GM19025 (cell line): ENCODE data around the gene USE1.
"Not testable (repeated sequence)": the region's sequence is repeated elsewhere in the genome, so short reads cannot be mapped to it uniquely, and the experiment has no call there.

ENCODE experiments used
- ATAC-seq: cut with Tn5 transposase; IDR thresholded peaks from one replicate; pipeline ENCODE4 v1.9.1; 2021; ENCODE audit warnings: mild to moderate bottlenecking, low read depth, moderate library complexity; ENCODE audit not compliant: unreplicated experiment

The USE1 gene

DNA sequence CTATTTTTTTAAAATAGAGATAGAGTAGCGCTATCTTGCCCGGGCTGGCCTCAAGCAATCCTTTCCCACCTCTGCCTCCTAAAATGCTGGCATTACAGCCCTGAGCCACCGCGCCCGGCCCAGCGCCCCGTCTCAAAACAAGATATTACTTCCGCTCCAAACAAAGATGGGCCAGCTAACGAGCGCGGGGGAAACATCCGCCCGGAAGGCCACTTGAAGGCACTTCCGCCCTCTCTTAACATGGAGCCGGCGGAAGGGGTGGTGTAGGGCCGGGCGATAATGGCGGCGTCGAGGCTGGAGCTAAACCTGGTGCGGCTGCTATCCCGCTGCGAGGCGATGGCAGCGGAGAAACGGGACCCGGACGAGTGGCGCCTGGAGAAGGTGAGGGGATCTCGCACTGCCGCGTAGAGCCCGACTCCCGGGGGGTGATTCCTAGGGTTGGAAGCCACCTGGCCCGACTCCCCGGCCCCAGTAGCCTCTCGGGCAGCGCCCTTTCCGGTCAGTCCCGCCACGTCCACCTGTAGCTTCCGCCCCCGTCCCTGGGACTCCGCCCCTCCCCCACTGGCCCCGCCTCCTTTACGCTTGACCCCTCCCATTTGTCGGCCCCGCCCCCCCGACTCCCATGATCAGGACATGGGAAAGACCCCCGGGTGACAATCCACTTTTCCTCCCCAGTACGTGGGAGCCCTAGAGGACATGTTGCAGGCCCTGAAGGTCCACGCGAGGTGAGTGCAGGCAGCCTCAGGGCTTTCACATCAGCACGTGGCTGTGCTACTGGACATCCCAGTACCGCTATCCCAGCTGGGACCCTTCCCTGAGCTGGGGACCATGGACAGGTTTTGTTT lies at the start of gene USE1:
TSS of gene USE1 (plus strand) at position 231 of the 845 bp plus-strand sequence. CDS start at position 280, 49 bp downstream.
- ATAC-seq, result peak; percentile 77

- ATAC-seq, result no peak
These were observed 49.4 kb upstream of the USE1 start for GRCh38 chr19:17165715-17166114.

DNA sequence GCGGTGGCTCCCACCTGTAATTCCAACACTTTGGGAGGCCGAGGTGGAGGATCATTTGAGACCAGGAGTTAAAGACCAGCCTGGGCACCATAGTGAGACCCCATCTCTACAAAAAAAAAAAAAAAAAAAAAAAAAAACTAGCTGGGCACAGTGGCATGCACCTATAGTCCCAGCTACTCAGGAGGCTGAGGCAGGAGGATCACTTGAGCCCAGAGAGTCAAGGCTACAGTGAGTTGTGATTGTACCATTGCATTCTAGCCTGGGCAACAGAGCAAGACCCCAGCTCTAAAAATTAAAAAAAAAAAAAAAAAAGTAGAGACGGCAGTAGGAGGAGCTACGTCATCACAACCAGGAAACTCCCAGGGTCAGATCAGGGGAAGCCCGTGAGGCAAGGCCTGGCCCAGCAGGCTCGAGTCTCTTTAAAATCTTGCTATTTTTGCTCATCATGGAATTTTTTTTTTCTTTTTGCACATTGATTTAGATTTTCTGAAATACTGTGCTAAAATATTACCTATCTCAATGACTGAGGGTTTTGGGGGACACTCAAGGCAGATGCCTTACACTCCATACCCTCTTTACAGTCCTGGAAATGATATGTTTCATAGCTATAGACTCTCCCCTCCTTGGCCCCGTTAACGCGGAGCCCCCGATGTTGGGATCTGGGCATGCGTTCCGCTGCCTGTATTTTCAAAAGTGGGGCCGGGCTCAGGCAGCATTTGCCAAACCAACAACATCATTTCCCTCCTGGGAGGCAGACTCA lies 44.4 kb upstream of the USE1 start:
- ATAC-seq, result no peak

DNA sequence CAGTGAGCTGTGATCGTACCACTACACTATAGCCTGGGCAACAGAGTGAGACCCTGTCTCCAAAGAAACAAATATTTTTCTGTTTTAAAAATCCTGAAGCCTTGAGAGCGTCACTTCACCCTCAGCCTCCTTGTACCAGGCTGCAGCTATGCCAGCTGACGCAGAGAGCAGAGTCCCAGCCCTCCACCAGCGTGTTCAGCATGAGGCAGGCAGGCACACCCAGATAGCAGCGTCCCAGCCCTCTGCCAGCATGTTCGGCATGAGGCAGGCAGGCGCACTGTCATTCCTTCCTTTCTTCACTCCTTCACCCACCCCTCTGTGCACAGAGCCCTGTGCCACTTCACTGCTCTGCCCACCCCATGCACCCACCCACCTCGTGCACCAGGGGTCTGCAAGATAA lies 43.3 kb upstream of the USE1 start:
- ATAC-seq, result no peak

- ATAC-seq, result no peak
These were observed 42.4 kb upstream of the USE1 start for GRCh38 chr19:17172624-17173345.

GRCh38 chr19:17178291-17178690 lies 36.9 kb upstream of the USE1 start:
- ATAC-seq, result no peak

DNA sequence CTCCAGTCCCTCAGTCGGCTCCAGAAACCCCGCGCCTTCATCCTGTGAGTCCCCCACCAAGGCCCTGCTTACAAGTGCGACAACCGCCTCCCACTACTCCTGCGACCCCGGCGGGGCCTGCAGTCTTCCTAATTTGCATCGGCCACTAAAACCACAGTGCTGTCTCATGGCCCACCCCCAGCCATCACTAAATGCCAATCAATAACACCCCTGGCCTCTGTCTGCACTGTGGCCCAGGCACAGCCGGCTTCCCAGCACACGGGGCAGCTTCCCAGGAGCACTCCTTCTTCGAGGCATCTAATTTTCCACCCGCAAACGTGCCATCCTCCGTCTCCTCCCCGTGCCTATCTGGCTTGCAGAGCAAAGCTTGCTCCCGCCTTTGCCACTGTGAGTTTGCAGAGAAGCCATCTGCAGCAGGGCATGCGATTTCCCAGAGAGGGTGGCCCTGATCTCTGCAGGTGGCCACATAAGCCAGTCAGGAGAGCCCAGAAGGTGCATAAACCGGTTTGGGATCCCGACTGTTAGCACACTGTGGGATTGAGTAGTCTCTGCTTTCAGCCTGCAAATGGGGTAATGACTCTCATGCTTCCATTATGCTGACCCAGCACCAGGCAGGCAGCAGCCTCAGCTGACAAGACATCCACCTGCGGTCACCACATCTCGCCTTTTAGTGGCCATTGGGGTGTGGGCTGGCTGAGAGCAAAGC lies 34.0 kb upstream of the USE1 start:
- no peak for ATAC-seq

DNA sequence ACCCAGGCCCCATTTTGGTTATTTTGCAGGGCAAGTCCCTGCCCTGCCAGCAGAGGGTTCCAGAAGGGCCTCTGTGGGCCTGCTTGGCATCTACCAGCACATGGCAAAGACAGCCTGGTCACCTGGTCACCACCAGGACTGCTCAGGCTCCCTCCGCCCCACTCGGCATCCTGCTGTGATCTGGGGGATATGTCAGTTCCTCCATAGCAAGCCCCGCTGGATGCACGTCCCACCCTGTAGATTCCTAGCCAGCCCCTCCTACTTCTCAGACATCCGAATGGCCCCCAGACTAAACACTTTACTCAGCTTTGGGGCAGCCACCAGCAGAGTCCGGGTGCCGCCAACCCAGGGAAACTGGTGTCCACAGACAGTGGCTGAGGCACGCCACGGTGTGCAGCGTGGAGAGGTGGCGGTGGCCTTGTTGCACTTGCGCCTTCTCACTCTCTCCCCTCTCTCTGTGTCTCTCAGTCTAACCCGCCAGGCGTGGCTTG lies 31.8 kb upstream of the USE1 start:
- ATAC-seq, result no peak

DNA sequence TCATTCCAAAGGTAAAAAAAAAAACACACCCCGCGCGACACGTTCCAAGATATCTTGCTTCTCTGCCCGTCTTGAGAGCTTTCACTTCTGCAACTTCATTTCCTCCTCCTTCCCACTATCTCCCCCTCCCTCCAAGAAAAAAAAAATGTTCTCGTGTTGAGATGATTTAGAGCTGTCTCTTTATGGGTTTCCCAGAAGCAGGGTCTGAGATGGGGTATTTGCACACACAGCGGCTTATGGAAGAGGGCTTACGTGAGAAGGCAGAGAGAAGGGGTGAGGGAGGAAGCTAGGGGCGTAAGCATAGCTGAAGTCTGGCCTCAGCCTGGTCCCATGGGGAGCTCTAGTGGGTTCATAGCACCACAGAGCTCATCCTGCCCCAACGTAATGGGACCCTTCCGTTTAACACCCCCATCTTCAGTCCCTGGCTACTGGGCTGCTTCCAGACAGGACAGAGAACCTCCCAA lies 31.3 kb upstream of the USE1 start:
- no peak for ATAC-seq

DNA sequence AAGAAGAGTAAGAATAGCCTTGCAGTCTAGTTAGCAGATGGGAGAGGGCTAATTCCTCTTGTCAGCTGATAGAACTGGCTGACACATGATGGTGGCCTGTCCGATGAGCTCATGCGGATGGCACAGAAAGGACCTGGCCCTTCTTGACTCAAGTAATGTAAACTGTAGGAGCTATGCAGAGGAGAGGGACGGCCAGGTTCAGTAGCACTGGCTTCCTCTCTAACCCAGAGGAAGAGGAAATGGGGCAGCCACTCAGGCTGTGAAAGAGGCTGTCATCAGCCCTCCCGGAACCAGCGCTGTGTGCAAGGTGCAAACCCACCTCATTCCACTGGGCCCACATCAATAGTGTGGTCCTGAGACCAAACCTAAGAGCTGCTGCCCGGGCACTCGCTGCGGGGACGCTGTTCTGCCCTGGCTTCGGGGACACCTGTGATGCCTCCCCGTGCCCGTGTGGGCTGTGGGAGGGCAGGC lies 30.8 kb upstream of the USE1 start:
- no peak for ATAC-seq

DNA sequence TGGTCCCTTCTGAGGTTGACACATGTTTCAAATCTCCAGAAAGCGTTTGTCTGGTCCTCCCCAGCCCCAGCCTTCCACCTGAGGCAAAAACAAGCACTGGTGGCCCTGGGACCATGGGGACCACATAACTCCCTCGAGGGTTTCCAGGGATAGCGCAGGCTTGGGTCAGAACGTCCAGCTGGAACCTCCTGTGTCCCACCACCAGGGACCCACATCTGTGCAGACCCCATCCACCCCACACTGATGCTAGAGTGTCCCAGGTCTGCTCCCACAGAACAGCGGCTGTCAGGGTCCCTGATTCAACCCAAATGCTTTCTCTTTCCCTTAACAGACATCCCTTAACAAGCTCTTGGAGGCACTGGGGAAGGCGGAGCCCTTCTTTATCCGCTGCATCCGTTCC lies 29.6 kb upstream of the USE1 start:
- no peak for ATAC-seq

DNA sequence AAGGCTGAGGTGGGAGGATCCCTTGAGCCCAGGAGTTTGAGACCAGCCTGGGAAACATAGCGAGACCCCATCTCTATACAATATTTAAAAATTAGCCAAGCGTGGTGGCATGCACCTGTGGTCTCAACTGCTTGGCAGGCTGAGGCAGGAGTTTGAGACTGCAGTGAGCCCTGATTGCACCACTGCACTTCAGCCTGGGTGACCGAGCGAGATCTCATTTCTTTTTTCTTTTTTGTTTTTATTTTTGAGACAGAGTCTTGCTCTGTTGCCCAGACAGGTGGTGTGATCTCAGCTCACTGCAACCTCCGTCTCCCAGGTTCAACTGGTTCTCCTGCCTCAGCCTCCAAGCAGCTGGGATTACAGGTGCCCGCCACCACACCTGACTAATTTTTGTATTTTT lies 23.4 kb upstream of the USE1 start:
- ATAC-seq, result not testable (repeated sequence)

- ATAC-seq, result no peak
These were observed 22.4 kb upstream of the USE1 start for GRCh38 chr19:17192751-17193150.

- ATAC-seq, result no peak
These were observed 20.5 kb upstream of the USE1 start for GRCh38 chr19:17194608-17195007.

- ATAC-seq, result no peak
These were observed 20.1 kb upstream of the USE1 start for GRCh38 chr19:17195106-17195505.

GRCh38 chr19:17196610-17197009 lies 18.5 kb upstream of the USE1 start:
- no peak for ATAC-seq

GRCh38 chr19:17197666-17198065 lies 17.5 kb upstream of the USE1 start:
- ATAC-seq, result no peak

- ATAC-seq, result no peak
These were observed 14.6 kb upstream of the USE1 start for GRCh38 chr19:17200408-17201079.

DNA sequence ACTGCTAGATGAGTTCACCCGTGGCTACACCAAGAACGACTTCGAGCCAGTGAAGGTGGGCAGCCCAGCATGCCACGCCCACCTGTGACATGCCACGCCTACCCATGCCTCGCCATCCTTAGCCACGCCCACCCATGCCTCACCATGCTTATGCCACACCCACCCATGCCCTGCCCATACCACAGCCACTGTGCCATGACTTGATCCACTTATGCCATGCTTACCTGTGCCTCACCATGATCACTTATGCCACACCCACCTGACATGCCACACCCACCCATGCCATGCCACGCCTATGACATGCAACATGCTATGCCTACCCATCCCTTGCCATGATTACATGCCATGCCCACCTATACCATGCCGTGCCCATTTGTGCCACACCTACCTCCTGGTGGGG lies 12.9 kb upstream of the USE1 start:
- no peak for ATAC-seq

GRCh38 chr19:17202713-17203112 lies 12.4 kb upstream of the USE1 start:
- ATAC-seq, result no peak
